ENCODE results near the gene NOTCH1.

Gene NOTCH1

DNA sequence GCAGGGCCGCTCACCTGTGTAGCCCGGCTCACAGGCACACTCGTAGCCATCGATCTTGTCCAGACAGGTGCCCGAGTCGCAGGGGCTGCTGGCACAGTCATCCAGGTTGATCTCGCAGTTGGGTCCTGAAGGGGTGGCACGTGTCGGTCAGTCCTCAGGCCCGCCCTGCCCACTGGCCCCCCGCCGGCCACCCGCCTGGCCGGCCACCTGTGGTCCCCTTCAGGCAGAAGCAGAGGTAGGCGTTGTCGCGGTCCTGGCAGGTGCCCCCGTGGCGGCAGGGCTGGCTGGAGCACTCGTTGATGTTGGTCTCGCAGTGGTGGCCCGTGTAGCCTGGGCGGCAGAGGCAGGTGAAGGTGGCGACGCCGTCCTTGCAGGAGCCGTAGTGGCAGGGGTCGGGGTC lies 30.6 kb downstream of the NOTCH1 start:
- H3K27me3 Mint-ChIP-seq (ENCODE audit: low read depth) = no peaks in the 10 kb centered on the region
- TF ChIP-seq, protein P1, sequence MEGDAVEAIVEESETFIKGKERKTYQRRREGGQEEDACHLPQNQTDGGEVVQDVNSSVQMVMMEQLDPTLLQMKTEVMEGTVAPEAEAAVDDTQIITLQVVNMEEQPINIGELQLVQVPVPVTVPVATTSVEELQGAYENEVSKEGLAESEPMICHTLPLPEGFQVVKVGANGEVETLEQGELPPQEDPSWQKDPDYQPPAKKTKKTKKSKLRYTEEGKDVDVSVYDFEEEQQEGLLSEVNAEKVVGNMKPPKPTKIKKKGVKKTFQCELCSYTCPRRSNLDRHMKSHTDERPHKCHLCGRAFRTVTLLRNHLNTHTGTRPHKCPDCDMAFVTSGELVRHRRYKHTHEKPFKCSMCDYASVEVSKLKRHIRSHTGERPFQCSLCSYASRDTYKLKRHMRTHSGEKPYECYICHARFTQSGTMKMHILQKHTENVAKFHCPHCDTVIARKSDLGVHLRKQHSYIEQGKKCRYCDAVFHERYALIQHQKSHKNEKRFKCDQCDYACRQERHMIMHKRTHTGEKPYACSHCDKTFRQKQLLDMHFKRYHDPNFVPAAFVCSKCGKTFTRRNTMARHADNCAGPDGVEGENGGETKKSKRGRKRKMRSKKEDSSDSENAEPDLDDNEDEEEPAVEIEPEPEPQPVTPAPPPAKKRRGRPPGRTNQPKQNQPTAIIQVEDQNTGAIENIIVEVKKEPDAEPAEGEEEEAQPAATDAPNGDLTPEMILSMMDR (IDR thresholded peaks at IDR 0.05; ENCODE audit: unreplicated experiment in 3 of 3) = no peak
- no peaks in the 10 kb centered on the region for H3K4me1 Mint-ChIP-seq
- no peaks in the 10 kb centered on the region for H3K9me3 Mint-ChIP-seq
- H3K27ac Mint-ChIP-seq = no peak overlapping the region
- H3K4me3 Mint-ChIP-seq = no peak overlapping the region
- peaks cover 18% of the 10 kb centered on the region for H3K36me3 Mint-ChIP-seq (ENCODE audit: low read depth)

DNA sequence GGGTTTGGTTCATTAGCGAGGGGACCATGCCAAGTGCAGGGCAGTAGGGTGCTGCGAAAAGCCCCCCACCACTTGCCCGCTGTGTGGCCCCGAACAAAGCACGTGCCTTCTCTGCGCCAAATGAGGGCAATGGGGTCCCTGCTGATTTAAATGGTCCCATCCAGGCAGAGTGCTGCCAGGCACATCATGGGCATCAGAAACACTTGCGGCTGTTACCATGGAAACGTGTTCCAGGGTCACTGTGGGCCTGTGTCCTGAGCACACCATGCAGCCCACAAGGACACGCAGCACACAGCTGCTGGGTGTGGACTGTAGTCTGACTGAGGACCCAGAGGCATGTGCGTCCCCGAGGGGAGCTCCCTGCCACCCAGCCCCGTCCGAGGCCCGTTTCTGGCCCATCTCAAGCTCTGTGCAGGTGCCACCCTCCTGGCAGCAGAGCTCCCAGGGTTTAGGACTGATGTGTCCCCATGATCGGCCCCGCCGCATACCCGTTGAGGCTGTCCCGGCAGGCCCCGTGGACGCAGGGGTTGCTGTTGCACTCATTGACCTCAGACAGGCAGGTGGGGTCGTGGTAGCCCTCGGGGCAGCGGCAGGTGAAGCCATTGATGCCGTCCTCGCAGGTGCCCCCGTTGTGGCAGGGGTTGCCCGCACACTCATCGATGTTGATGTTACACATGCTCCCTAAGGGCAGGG lies 31.7 kb downstream of the NOTCH1 start:
- TF ChIP-seq, protein P1 (IDR thresholded peaks at IDR 0.05; ENCODE audit: unreplicated experiment in 3 of 3) = no peak
- H3K36me3 Mint-ChIP-seq (ENCODE audit: low read depth) = peaks cover 21% of the 10 kb centered on the region
- no peaks in the 10 kb centered on the region for H3K9me3 Mint-ChIP-seq
- no peaks in the 10 kb centered on the region for H3K4me1 Mint-ChIP-seq
- H3K27ac Mint-ChIP-seq = no peak overlapping the region
- no peak overlapping the region for H3K4me3 Mint-ChIP-seq
- no peaks in the 10 kb centered on the region for H3K27me3 Mint-ChIP-seq (ENCODE audit: low read depth)

DNA sequence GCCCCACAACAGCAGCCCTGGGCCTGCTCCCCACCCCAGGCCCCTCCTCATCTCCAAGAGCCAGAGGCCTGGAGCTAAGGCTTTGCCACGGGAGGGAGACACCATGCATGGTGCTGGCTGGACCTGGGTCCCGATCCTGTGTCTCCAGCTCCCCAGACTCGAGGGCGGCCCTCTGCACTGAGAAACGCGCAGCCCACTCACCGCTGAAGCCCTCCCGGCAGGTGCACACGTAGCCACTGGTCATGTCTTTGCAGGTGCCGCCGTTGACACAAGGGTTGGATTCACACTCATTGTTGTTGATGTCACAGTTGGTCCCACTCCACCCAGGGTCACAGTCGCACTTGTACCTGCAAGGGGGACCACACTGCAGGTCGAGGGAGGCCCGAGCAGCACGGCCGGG lies 32.7 kb downstream of the NOTCH1 start:
- Mint-ChIP-seq H3K27me3 (ENCODE audit: low read depth) (no peaks in the 10 kb centered on the region), H3K9me3 (no peaks in the 10 kb centered on the region), H3K4me3 (no peak overlapping the region), H3K36me3 (ENCODE audit: low read depth) (peaks cover 18% of the 10 kb centered on the region), H3K4me1 (no peaks in the 10 kb centered on the region), H3K27ac (no peak overlapping the region)
- TF ChIP-seq, protein P1 (IDR thresholded peaks at IDR 0.05; ENCODE audit: unreplicated experiment in 3 of 3) = no peak

DNA sequence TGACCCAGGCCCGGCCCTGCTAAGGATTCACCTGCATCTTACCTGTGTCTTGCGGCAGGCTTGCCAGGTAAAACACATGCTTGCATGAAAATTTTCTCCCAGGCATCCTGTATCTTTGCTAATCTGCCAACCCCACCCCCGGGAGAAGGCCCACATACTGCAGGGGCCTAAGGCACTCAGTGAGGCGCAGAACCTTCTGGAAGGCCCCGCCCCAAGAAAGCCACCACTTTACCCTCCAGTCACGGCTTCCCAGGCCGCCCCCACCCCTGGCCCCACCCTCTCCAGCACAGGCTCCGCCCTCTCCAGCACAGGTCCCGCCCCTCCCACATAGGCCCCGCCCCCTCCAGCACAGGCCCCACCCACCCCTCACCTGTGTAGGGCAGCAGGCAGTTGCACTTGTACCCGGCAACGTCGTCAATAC lies 33.2 kb downstream of the NOTCH1 start:
- Mint-ChIP-seq H3K36me3 (ENCODE audit: low read depth) (peaks cover 17% of the 10 kb centered on the region), H3K4me1 (no peaks in the 10 kb centered on the region), H3K9me3 (no peaks in the 10 kb centered on the region), H3K27ac (no peak overlapping the region), H3K4me3 (no peak overlapping the region), H3K27me3 (ENCODE audit: low read depth) (no peaks in the 10 kb centered on the region)
- TF ChIP-seq, protein P1 (IDR thresholded peaks at IDR 0.05; ENCODE audit: unreplicated experiment in 3 of 3) = no peak

DNA sequence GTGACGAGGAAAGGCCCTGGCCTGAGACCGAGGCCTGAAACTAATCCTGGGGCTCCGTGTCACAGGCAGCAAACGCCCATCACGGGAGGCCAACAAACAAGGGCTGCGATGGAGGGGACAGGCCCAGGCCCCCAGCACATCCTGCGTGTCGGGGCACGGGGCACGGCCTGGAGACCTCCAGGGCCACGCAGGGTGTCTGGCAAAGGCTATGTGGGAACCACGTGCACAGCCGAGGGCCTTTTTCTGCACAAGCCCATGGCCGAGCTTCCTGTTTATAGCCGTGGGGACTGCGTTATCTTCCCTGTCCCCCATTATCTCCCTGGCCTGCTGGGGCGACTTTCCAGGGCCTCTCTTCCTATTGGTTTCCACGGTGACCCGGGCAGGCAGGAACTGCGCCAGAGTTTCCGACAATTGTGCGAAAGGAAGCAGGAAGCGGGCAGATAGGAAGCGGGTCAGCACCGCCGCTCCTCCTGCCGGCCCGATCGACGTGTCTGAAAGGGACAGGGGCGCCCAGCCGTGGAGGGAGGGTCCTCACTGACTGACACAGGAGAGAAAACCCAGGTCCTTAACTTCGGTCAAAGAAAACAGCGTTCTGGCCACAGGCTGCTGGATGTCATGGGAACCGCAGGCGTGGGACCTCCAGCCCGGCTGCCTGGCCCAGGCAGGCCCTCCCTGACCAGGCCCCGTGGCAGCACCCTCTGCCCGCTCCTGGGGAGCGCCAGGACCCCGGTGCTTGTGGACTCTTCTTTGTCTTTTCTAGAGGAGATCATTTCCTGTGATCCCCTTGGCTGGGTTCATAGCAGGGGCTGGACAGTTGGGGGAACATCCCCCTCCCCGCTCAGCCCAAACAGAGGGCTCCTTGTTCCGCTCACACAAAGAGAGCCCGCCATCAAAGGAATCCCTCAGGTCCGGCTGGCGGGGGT lies 33.9 kb downstream of the NOTCH1 start:
- H3K27ac Mint-ChIP-seq = no peak overlapping the region
- no peak overlapping the region for H3K4me3 Mint-ChIP-seq
- no peaks in the 10 kb centered on the region for H3K27me3 Mint-ChIP-seq (ENCODE audit: low read depth)
- peaks cover 15% of the 10 kb centered on the region for H3K36me3 Mint-ChIP-seq (ENCODE audit: low read depth)
- H3K4me1 Mint-ChIP-seq = no peaks in the 10 kb centered on the region
- TF ChIP-seq, protein P1 (IDR thresholded peaks at IDR 0.05; ENCODE audit: unreplicated experiment in 3 of 3) = no peak
- H3K9me3 Mint-ChIP-seq = no peaks in the 10 kb centered on the region

Data from nephron (organoid).